GM23338 (cell line): Measurements from ENCODE around the gene ADIPOR2. TPM values are rescaled to one million over a fixed set of nuclear protein-coding genes. Genes with fewer than 3 reads are reported as not detected.

Experiments used
- ATAC-seq: fragments of 200-7000 bp; cut with Tn5 transposase; 3 replicates; pipeline ENCODE4 v1.9.1; 2020
- DNase-seq: peaks from one replicate; pipeline ENCODE4 v3.0.0-alpha.2; 2015; ENCODE audit warnings: low spot score
- H2AFZ ChIP-seq: fragments of 200-600 bp; sonication (generic); 2 replicates; pipeline ENCODE4 v1.8.0; 2016; ENCODE audit warnings: antibody characterized with exemption, mild to moderate bottlenecking, moderate library complexity
- H3F3A ChIP-seq: fragments of 200-600 bp; sonication (generic); replicated peaks from 2 replicates; pipeline ENCODE4 v1.8.0; 2017; ENCODE audit warnings: antibody characterized with exemption, mixed run types, low read depth
- H3K27ac ChIP-seq: fragments of 200-600 bp; sonication (generic); 2 replicates; pipeline ENCODE4 v1.6.1; 2016; ENCODE audit warnings: low read depth
- H3K27me3 ChIP-seq: fragments of 200-600 bp; sonication (generic); 2 replicates; pipeline ENCODE4 v1.8.0; 2016; ENCODE audit warnings: mild to moderate bottlenecking, mixed run types, moderate library complexity; ENCODE audit not compliant: insufficient read depth
- H3K36me3 ChIP-seq: fragments of 200-600 bp; sonication (generic); 2 replicates; pipeline ENCODE4 v1.8.0; 2016; ENCODE audit warnings: mild to moderate bottlenecking; ENCODE audit not compliant: insufficient read depth
- H3K4me1 ChIP-seq: fragments of 200-600 bp; sonication (generic); 2 replicates; pipeline ENCODE4 v1.8.0; 2016; ENCODE audit warnings: mild to moderate bottlenecking, moderate library complexity; ENCODE audit not compliant: insufficient read depth
- H3K4me2 ChIP-seq: fragments of 200-600 bp; sonication (generic); 2 replicates; pipeline ENCODE4 v1.7.1; 2017; ENCODE audit warnings: mixed run types
- H3K4me3 ChIP-seq: fragments of 200-600 bp; sonication (generic); 2 replicates; pipeline ENCODE4 v1.6.1; 2016; ENCODE audit warnings: mixed run types
- H3K79me2 ChIP-seq: fragments of 200-600 bp; sonication (generic); replicated peaks from 2 replicates; pipeline ENCODE4 v1.8.0; 2017; ENCODE audit warnings: mild to moderate bottlenecking; ENCODE audit not compliant: insufficient read depth
- H3K9me2 ChIP-seq: fragments of 200-600 bp; sonication (generic); 2 replicates; pipeline ENCODE4 v1.8.0; 2017; ENCODE audit not compliant: insufficient read depth
- H4K20me1 ChIP-seq: fragments of 200-600 bp; sonication (generic); replicated peaks from 2 replicates; pipeline ENCODE4 v1.8.0; 2017; ENCODE audit warnings: mild to moderate bottlenecking; ENCODE audit not compliant: insufficient read depth
- H3K27ac Mint-ChIP-seq: 2 replicates; pipeline ENCODE4 v1.8.0; 2020; ENCODE audit warnings: inconsistent platforms, mild to moderate bottlenecking, moderate library complexity, mixed read lengths
- H3K27me3 Mint-ChIP-seq: 3 replicates; pipeline ENCODE4 v1.8.0; 2022; ENCODE audit warnings: low read depth, mild to moderate bottlenecking, moderate library complexity, mixed read lengths, inconsistent platforms; ENCODE audit not compliant: insufficient read depth, poor library complexity
- H3K36me3 Mint-ChIP-seq: 3 replicates; pipeline ENCODE4 v1.8.0; 2021; ENCODE audit warnings: low read depth, mild to moderate bottlenecking, inconsistent platforms, moderate library complexity, mixed read lengths
- H3K4me1 Mint-ChIP-seq: 3 replicates; pipeline ENCODE4 v1.8.0; 2020; ENCODE audit warnings: mild to moderate bottlenecking, inconsistent platforms, mixed read lengths
- H3K4me3 Mint-ChIP-seq: 3 replicates; pipeline ENCODE4 v1.8.0; 2021; ENCODE audit warnings: moderate library complexity, mild to moderate bottlenecking, inconsistent platforms, mixed read lengths
- H3K9me3 Mint-ChIP-seq: 3 replicates; pipeline ENCODE4 v1.8.0; 2020; ENCODE audit warnings: moderate library complexity, mild to moderate bottlenecking, inconsistent platforms, mixed read lengths
- CREB1 ChIP-seq: fragments of 250-450 bp; sonication (Bioruptor Pico); IDR thresholded peaks from 2 replicates; pipeline ENCODE4 v1.5.0; 2020; ENCODE audit warnings: low read depth, mild to moderate bottlenecking, moderate library complexity
- CTCF ChIP-seq, 2 experiments: fragments of 200-600 bp in 1 of 2; sonication (generic) in 1 of 2; conservative IDR thresholded peaks; 2 replicates each; pipeline versions ENCODE4 v1.5.1 to v1.6.1; 2016 to 2017; ENCODE audit warnings: antibody characterized with exemption in 2 of 2, low read depth in 2 of 2, mild to moderate bottlenecking in 2 of 2, moderate library complexity in 1 of 2
- EZH2 ChIP-seq: fragments of 200-600 bp; sonication (generic); IDR thresholded peaks from one replicate; pipeline ENCODE4 v1.8.0; 2017; ENCODE audit warnings: antibody characterized with exemption, mild to moderate bottlenecking, low read depth; ENCODE audit not compliant: unreplicated experiment
- EZH2phosphoT487 ChIP-seq: fragments of 200-600 bp; sonication (generic); IDR thresholded peaks from one replicate; pipeline ENCODE4 v1.8.1; 2018; ENCODE audit warnings: antibody characterized with exemption; ENCODE audit not compliant: unreplicated experiment
- JUNB ChIP-seq: IDR thresholded peaks from one replicate; pipeline ENCODE4 v1.6.1; 2016; ENCODE audit warnings: antibody characterized with exemption; ENCODE audit not compliant: unreplicated experiment
- POLR2AphosphoS5 ChIP-seq: IDR thresholded peaks from 2 replicates; pipeline ENCODE4 v1.6.1; 2016; ENCODE audit warnings: antibody characterized with exemption, low read depth
- REST ChIP-seq: IDR thresholded peaks from one replicate; pipeline ENCODE4 v1.6.1; 2018; ENCODE audit warnings: antibody characterized with exemption; ENCODE audit not compliant: unreplicated experiment
- ZNF114 ChIP-seq: fragments of 250-450 bp; sonication (Bioruptor Pico); IDR thresholded peaks from 2 replicates; pipeline ENCODE4 v1.5.0; 2020; ENCODE audit warnings: mild to moderate bottlenecking, moderate library complexity
- ZNF331 ChIP-seq: fragments of 250-450 bp; sonication (Bioruptor Pico); IDR thresholded peaks from 2 replicates; pipeline ENCODE4 v1.5.0; 2020; ENCODE audit warnings: low read depth, mild to moderate bottlenecking, moderate library complexity
- polyA plus RNA-seq: library from polyadenylated mRNA; unstranded; fragments of >200 nt; fragmentation: Nextera tagmentation; extraction: Ambion mirVana; gene quantifications from 2 replicates; pipeline ENCODE4 v1.2.1, GENCODE V29; 2016
- total RNA-seq: library from RNA; depleted of rRNA; stranded (reverse); fragments of >200 nt; shearing (Covaris generic); gene quantifications from 2 replicates; pipeline ENCODE4 v1.2.3, GENCODE V29; 2014
- TF ChIP-seq, protein P1 (sequence below): IDR thresholded peaks from 2 replicates; pipeline ENCODE4 v1.6.1; 2016; ENCODE audit warnings: antibody characterized with exemption

Gene ADIPOR2
- total and polyA plus RNA-seq, 2 experiments from 2014 or later = 11.7 to 36.2 TPM

GRCh38 chr12:1680804-1681492, 9.9 kb upstream of the ADIPOR2 start (continued):
- TF ChIP-seq REST (no peak), ZNF114 (CRISPR knock-in tag) (no peak), ZNF331 (CRISPR knock-in tag) (no peak), CREB1 (CRISPR knock-in tag) (no peak)
- TF ChIP-seq, protein P1, sequence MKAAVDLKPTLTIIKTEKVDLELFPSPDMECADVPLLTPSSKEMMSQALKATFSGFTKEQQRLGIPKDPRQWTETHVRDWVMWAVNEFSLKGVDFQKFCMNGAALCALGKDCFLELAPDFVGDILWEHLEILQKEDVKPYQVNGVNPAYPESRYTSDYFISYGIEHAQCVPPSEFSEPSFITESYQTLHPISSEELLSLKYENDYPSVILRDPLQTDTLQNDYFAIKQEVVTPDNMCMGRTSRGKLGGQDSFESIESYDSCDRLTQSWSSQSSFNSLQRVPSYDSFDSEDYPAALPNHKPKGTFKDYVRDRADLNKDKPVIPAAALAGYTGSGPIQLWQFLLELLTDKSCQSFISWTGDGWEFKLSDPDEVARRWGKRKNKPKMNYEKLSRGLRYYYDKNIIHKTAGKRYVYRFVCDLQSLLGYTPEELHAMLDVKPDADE = no peak

GRCh38 chr12:1681493-1681807, 9.4 kb upstream of the ADIPOR2 start:
- TF ChIP-seq REST = no peak
- TF ChIP-seq JUNB = no peak
- TF ChIP-seq EZH2 = no peak
- no peak for TF ChIP-seq CTCF (conservative IDR thresholded peaks at IDR 0.05; ENCODE audit: low read depth in 2 of 2)
- no peak for TF ChIP-seq POLR2AphosphoS5
- no peak for TF ChIP-seq ZNF331 (CRISPR knock-in tag)
- no peak for TF ChIP-seq CREB1 (CRISPR knock-in tag)
- no peak for TF ChIP-seq EZH2phosphoT487
- H3K4me3 Mint-ChIP-seq = no peak overlapping the region
- Histone ChIP-seq H3K79me2 (no peaks in the 10 kb centered on the region), H3K4me2 (no peak overlapping the region), H3K4me1 (no peaks in the 10 kb centered on the region), H3K9me2 (0 out of 2 replicates have a peak, but pooled peaks cover 4% of the 10 kb centered on the region), H3K27ac (no peak overlapping the region), H3K36me3 (no peaks in the 10 kb centered on the region), H2AFZ (0 out of 2 replicates have a peak overlapping the region, but pooled peaks have one; percentile 25), H3K27me3 (no peaks in the 10 kb centered on the region), H3K4me3 (no peak overlapping the region), H3F3A (no peaks in the 10 kb centered on the region), H4K20me1 (no peaks in the 10 kb centered on the region)
- ATAC-seq (no peak), DNase-seq (no peak)
- H3K27ac Mint-ChIP-seq = no peak overlapping the region
- H3K9me3 Mint-ChIP-seq = peaks cover 2% of the 10 kb centered on the region; the same call in 1 of the 3 replicates
- no peaks in the 10 kb centered on the region for H3K36me3 Mint-ChIP-seq
- H3K4me1 Mint-ChIP-seq = no peaks in the 10 kb centered on the region
- peaks cover 4% of the 10 kb centered on the region for H3K27me3 Mint-ChIP-seq
